Measurements from ENCODE around the gene ATP1A1. TPM values are rescaled to one million over a fixed set of nuclear protein-coding genes. Genes with fewer than 3 reads are reported as not detected.

Gene ATP1A1
- total and polyA plus RNA-seq, 4 experiments from 2014 or later: 46.5 to 256 (median 163) TPM

GRCh38 chr1:116411784-116412479, 38.9 kb downstream of the ATP1A1 start:
- Mint-ChIP-seq H3K9me3 (peaks cover 0 to 2% (median 0%) of the 10 kb centered on the region in 8 donors), H3K36me3 (peaks cover 11 to 21% of the 10 kb centered on the region in 2 donors), H3K27ac (no peak overlapping the region), H3K27me3 (no peaks in the 10 kb centered on the region), H3K4me1 (peaks cover 15 to 32% (median 18%) of the 10 kb centered on the region in 4 donors), H3K4me3 (no peak overlapping the region)
- ChIA-PET POLR2A (ENCODE audit: partially characterized antibody) (no interaction called here), CTCF (ENCODE audit: partially characterized antibody) (no interaction called here)
- Histone ChIP-seq H3K27ac (ENCODE audit: low read depth, low read length) (no peak overlapping the region), H3K4me1 (ENCODE audit: insufficient read depth, low read length) (peaks cover 11% of the 10 kb centered on the region), H3K9me3 (ENCODE audit: control insufficient read depth in 1 of 2, low read length in 2 of 2) (no peaks in the 10 kb centered on the region), H3K4me3 (ENCODE audit: low read length in 2 of 2) (no peak overlapping the region), H3K36me3 (ENCODE audit: insufficient read depth, low read length) (peaks cover under 1% of the 10 kb centered on the region), H3K27me3 (ENCODE audit: insufficient read depth, low read length) (no peaks in the 10 kb centered on the region)
- intact Hi-C loops (cut with micrococcal nuclease): no loop called here
- DNase-seq: no peak

- Histone ChIP-seq H3K27ac (ENCODE audit: low read depth, low read length) (no peak overlapping the region), H3K36me3 (ENCODE audit: insufficient read depth, low read length) (no peaks in the 10 kb centered on the region), H3K27me3 (ENCODE audit: insufficient read depth, low read length) (no peaks in the 10 kb centered on the region), H3K4me3 (ENCODE audit: low read length in 2 of 2) (no peak overlapping the region), H3K4me1 (ENCODE audit: insufficient read depth, low read length) (peaks cover 16% of the 10 kb centered on the region), H3K9me3 (ENCODE audit: control insufficient read depth in 1 of 2, low read length in 2 of 2) (no peaks in the 10 kb centered on the region)
- Mint-ChIP-seq H3K27ac (peak overlapping the region in 3 of 7 donors; percentile 18 to 35 (median 29)), H3K9me3 (peaks cover 0 to 2% (median 0%) of the 10 kb centered on the region in 8 donors), H3K36me3 (peaks cover 7 to 16% of the 10 kb centered on the region in 2 donors), H3K4me1 (peaks cover 16 to 36% (median 18%) of the 10 kb centered on the region in 4 donors), H3K4me3 (no peak overlapping the region), H3K27me3 (no peaks in the 10 kb centered on the region)
- CTCF ChIA-PET (ENCODE audit: partially characterized antibody): no interaction called here
- POLR2A ChIA-PET (ENCODE audit: partially characterized antibody): no interaction called here
- DNase-seq: no peak
- intact Hi-C loops (cut with micrococcal nuclease): no loop called here
Measured at GRCh38 chr1:116412480-116412798, 39.4 kb downstream of the ATP1A1 start.

GRCh38 chr1:116412898-116413297, 39.9 kb downstream of the ATP1A1 start:
- Mint-ChIP-seq H3K9me3 (peaks cover 0 to 2% (median 0%) of the 10 kb centered on the region in 8 donors), H3K36me3 (peaks cover 3 to 13% of the 10 kb centered on the region in 2 donors), H3K27me3 (no peaks in the 10 kb centered on the region), H3K27ac (peak overlapping the region in 4 of 7 donors; percentile 28 to 64 (median 45)), H3K4me1 (peaks cover 20 to 40% (median 21%) of the 10 kb centered on the region in 4 donors), H3K4me3 (no peak overlapping the region)
- Histone ChIP-seq H3K9me3 (ENCODE audit: control insufficient read depth in 1 of 2, low read length in 2 of 2) (no peaks in the 10 kb centered on the region), H3K4me3 (ENCODE audit: low read length in 2 of 2) (no peak overlapping the region), H3K27me3 (ENCODE audit: insufficient read depth, low read length) (no peaks in the 10 kb centered on the region), H3K4me1 (ENCODE audit: insufficient read depth, low read length) (peaks cover 20% of the 10 kb centered on the region), H3K27ac (ENCODE audit: low read depth, low read length) (no peak overlapping the region), H3K36me3 (ENCODE audit: insufficient read depth, low read length) (no peaks in the 10 kb centered on the region)
- no peak for DNase-seq
- intact Hi-C loops (cut with micrococcal nuclease): no loop called here
- CTCF ChIA-PET (ENCODE audit: partially characterized antibody): no interaction called here
- POLR2A ChIA-PET (ENCODE audit: partially characterized antibody): no interaction called here

GRCh38 chr1:116413414-116413813, 40.4 kb downstream of the ATP1A1 start:
- intact Hi-C loops (cut with micrococcal nuclease): no loop called here
- no peak overlapping the region for H3K4me3 ChIP-seq (ENCODE audit: low read length in 2 of 2)
- peaks cover 16 to 45% (median 23%) of the 10 kb centered on the region in 4 donors for H3K4me1 Mint-ChIP-seq
- H3K27me3 Mint-ChIP-seq: no peaks in the 10 kb centered on the region
- ChIA-PET CTCF (ENCODE audit: partially characterized antibody) (no interaction called here), POLR2A (ENCODE audit: partially characterized antibody) (no interaction called here)
- H3K36me3 Mint-ChIP-seq: peaks cover 3 to 8% of the 10 kb centered on the region in 2 donors
- H3K27ac ChIP-seq (ENCODE audit: low read depth, low read length): no peak overlapping the region
- H3K9me3 Mint-ChIP-seq: no peaks in the 10 kb centered on the region
- H3K4me3 Mint-ChIP-seq: no peak overlapping the region
- H3K27ac Mint-ChIP-seq: peak overlapping the region in 3 of 7 donors; percentile 36 to 65 (median 64)
- no peaks in the 10 kb centered on the region for H3K36me3 ChIP-seq (ENCODE audit: insufficient read depth, low read length)
- H3K9me3 ChIP-seq (ENCODE audit: control insufficient read depth in 1 of 2, low read length in 2 of 2): no peaks in the 10 kb centered on the region
- DNase-seq: no peak
- H3K27me3 ChIP-seq (ENCODE audit: insufficient read depth, low read length): no peaks in the 10 kb centered on the region
- H3K4me1 ChIP-seq (ENCODE audit: insufficient read depth, low read length): peaks cover 24% of the 10 kb centered on the region

GRCh38 chr1:116414364-116414763, 41.3 kb downstream of the ATP1A1 start:
- Mint-ChIP-seq H3K4me1 (peaks cover 18 to 53% (median 28%) of the 10 kb centered on the region in 4 donors), H3K27ac (peak overlapping the region in 1 of 7 donors; percentile 36), H3K4me3 (no peak overlapping the region), H3K9me3 (no peaks in the 10 kb centered on the region), H3K27me3 (no peaks in the 10 kb centered on the region), H3K36me3 (peaks cover 3 to 7% of the 10 kb centered on the region in 2 donors)
- no peaks in the 10 kb centered on the region for H3K27me3 ChIP-seq (ENCODE audit: insufficient read depth, low read length)
- POLR2A ChIA-PET (ENCODE audit: partially characterized antibody): no interaction called here
- H3K27ac ChIP-seq (ENCODE audit: low read depth, low read length): no peak overlapping the region
- intact Hi-C loops (cut with micrococcal nuclease): no loop called here
- CTCF ChIA-PET (ENCODE audit: partially characterized antibody): interaction anchor here (1.3 kb wide), 1 partner anchor 20 kb away, joined by 3 read pairs; no protein-coding TSS in a partner anchor
- H3K4me1 ChIP-seq (ENCODE audit: insufficient read depth, low read length): peaks cover 30% of the 10 kb centered on the region
- no peak overlapping the region for H3K4me3 ChIP-seq (ENCODE audit: low read length in 2 of 2)
- H3K9me3 ChIP-seq (ENCODE audit: control insufficient read depth in 1 of 2, low read length in 2 of 2): no peaks in the 10 kb centered on the region
- H3K36me3 ChIP-seq (ENCODE audit: insufficient read depth, low read length): no peaks in the 10 kb centered on the region
- DNase-seq: no peak

- H3K27me3 Mint-ChIP-seq: no peaks in the 10 kb centered on the region
- H3K4me3 ChIP-seq (ENCODE audit: low read length in 2 of 2): no peak overlapping the region
- H3K36me3 ChIP-seq (ENCODE audit: insufficient read depth, low read length): no peaks in the 10 kb centered on the region
- ChIA-PET POLR2A (ENCODE audit: partially characterized antibody) (interaction anchor here (6.3 kb wide), 1 partner anchor 40 kb away, joined by 90 read pairs; the partner anchor contains the start of gene ATP1A1), CTCF (ENCODE audit: partially characterized antibody) (interaction anchor here (1.3 kb wide), 1 partner anchor 19 kb away, joined by 3 read pairs; no protein-coding TSS in a partner anchor)
- H3K27me3 ChIP-seq (ENCODE audit: insufficient read depth, low read length): no peaks in the 10 kb centered on the region
- intact Hi-C loops (cut with micrococcal nuclease): no loop called here
- no peaks in the 10 kb centered on the region for H3K9me3 Mint-ChIP-seq
- H3K4me1 Mint-ChIP-seq: peaks cover 18 to 55% (median 29%) of the 10 kb centered on the region in 4 donors
- no peak for DNase-seq
- H3K27ac Mint-ChIP-seq: peak overlapping the region in 5 of 7 donors; percentile 33 to 96 (median 63)
- no peaks in the 10 kb centered on the region for H3K9me3 ChIP-seq (ENCODE audit: control insufficient read depth in 1 of 2, low read length in 2 of 2)
- no peak overlapping the region for H3K27ac ChIP-seq (ENCODE audit: low read depth, low read length)
- no peak overlapping the region for H3K4me3 Mint-ChIP-seq
- H3K36me3 Mint-ChIP-seq: peaks cover 3 to 5% of the 10 kb centered on the region in 2 donors
- peaks cover 32% of the 10 kb centered on the region for H3K4me1 ChIP-seq (ENCODE audit: insufficient read depth, low read length)
Measured at GRCh38 chr1:116415200-116415698, 42.2 kb downstream of the ATP1A1 start.

GRCh38 chr1:116415699-116416533, 42.9 kb downstream of the ATP1A1 start:
- Mint-ChIP-seq H3K27ac (peak overlapping the region in 5 of 7 donors; percentile 63 to 96 (median 78)), H3K9me3 (no peaks in the 10 kb centered on the region), H3K27me3 (no peaks in the 10 kb centered on the region), H3K4me3 (peak overlapping the region in 1 of 8 donors; percentile 12), H3K36me3 (peaks cover 0 to 3% of the 10 kb centered on the region in 2 donors), H3K4me1 (peaks cover 18 to 55% (median 29%) of the 10 kb centered on the region in 4 donors)
- CTCF ChIA-PET (ENCODE audit: partially characterized antibody): interaction anchor here (1.3 to 3.5 kb wide), 4 partner anchors 14 to 276 kb away, joined by 3 to 21 read pairs (median 5); no protein-coding TSS in a partner anchor
- POLR2A ChIA-PET (ENCODE audit: partially characterized antibody): interaction anchor here (1.3 to 6.3 kb wide), 2 partner anchors 34 to 41 kb away, joined by 4 to 90 read pairs; partner anchors contain the start of gene ATP1A1
- no peak overlapping the region for H3K4me3 ChIP-seq (ENCODE audit: low read length in 2 of 2)
- H3K9me3 ChIP-seq (ENCODE audit: control insufficient read depth in 1 of 2, low read length in 2 of 2): no peaks in the 10 kb centered on the region
- no peak for DNase-seq
- H3K27ac ChIP-seq (ENCODE audit: low read depth, low read length): no peak overlapping the region
- H3K36me3 ChIP-seq (ENCODE audit: insufficient read depth, low read length): no peaks in the 10 kb centered on the region
- H3K27me3 ChIP-seq (ENCODE audit: insufficient read depth, low read length): no peaks in the 10 kb centered on the region
- intact Hi-C loops (cut with micrococcal nuclease): no loop called here
- peaks cover 32% of the 10 kb centered on the region for H3K4me1 ChIP-seq (ENCODE audit: insufficient read depth, low read length)

All from CD4-positive, alpha-beta memory T cell (primary cell).